A549 (cell line): ENCODE measurements around the gene ATP8B4. TPM values are rescaled to one million over a fixed set of nuclear protein-coding genes. Genes with fewer than 3 reads are reported as not detected.

Experiments
- ATAC-seq, 2 experiments: fragments of 200-7000 bp in 1 of 2; fragments of >200 bp in 1 of 2; cut with Nextera tagmentation in 1 of 2; cut with Tn5 transposase in 1 of 2; 3 replicates each; pipeline versions ENCODE4 v1.8.0 to v1.9.1; 2018 to 2020; ENCODE audit warnings: mild to moderate bottlenecking in 1 of 2, moderate library complexity in 1 of 2
- CTCF ChIA-PET: fragments of 300-600 bp; sonication (Branson Sonifier 250); formaldehyde crosslinking; extraction: SDS; loops from one replicate; lab custom pipeline; 2021; ENCODE audit warnings: antibody characterized with exemption, inconsistent platforms; lab: Yijun Ruan, JAX
- POLR2A ChIA-PET: fragments of 350-600 bp; formaldehyde crosslinking; extraction: SDS; loops from one replicate; lab custom pipeline; 2021; ENCODE audit warnings: antibody characterized with exemption, inconsistent platforms; lab: Yijun Ruan, JAX
- DNase-seq, 2 experiments: peaks; one replicate each; pipeline versions ENCODE4 v3.0.0 to v3.0.0-alpha.2; 2011 to 2016; ENCODE audit warnings: low read depth in 1 of 2, low spot score in 1 of 2
- FAIRE-seq: peaks from 2 replicates; lab custom pipeline; 2011; peaks lifted over from hg19 to GRCh38; lab: Jason Lieb, UNC
- H3K27ac ChIP-seq, 2 experiments: fragments of >200 bp; sonication (Bioruptor Twin); formaldehyde crosslinking; 3 replicates each; pipeline ENCODE4 v1.5.1; 2016 to 2017
- H3K4me1 ChIP-seq: fragments of >200 bp; sonication (Bioruptor Twin); formaldehyde crosslinking; 3 replicates; pipeline ENCODE4 v1.6.1; 2016
- H3K4me2 ChIP-seq: fragments of >200 bp; sonication (Bioruptor Twin); formaldehyde crosslinking; 3 replicates; pipeline ENCODE4 v1.6.1; 2016
- H3K4me3 ChIP-seq: fragments of >200 bp; sonication (Bioruptor Twin); formaldehyde crosslinking; 3 replicates; pipeline ENCODE4 v1.5.1; 2016
- H3K9me3 ChIP-seq: fragments of >200 bp; sonication (Bioruptor Twin); formaldehyde crosslinking; 3 replicates; pipeline ENCODE4 v1.6.1; 2016
- BHLHE40 ChIP-seq: IDR thresholded peaks from 2 replicates; pipeline ENCODE4 v1.6.1; 2012; ENCODE audit warnings: low read depth, low read length, inconsistent platforms
- CBX8 ChIP-seq: fragments of 200-600 bp; sonication (generic); IDR thresholded peaks from 2 replicates; pipeline ENCODE4 v1.6.1; 2016
- CEBPB ChIP-seq, 2 experiments: fragments of >200 bp in 1 of 2; sonication (Bioruptor Twin) in 1 of 2; formaldehyde crosslinking in 1 of 2; IDR thresholded peaks; 2 replicates each; pipeline ENCODE4 v1.6.1; 2012 to 2016
- CHD2 ChIP-seq: fragments of 150-350 bp; IDR thresholded peaks from 2 replicates; pipeline ENCODE4 v1.6.1; 2014; ENCODE audit warnings: low read length; ENCODE audit not compliant: partially characterized antibody
- EHMT2 ChIP-seq: fragments of 200-600 bp; sonication (generic); IDR thresholded peaks from 2 replicates; pipeline ENCODE4 v1.6.1; 2016; ENCODE audit warnings: antibody characterized with exemption, low read depth, mild to moderate bottlenecking, moderate library complexity
- GATA3 ChIP-seq: IDR thresholded peaks from 2 replicates; pipeline ENCODE4 v1.6.1; 2012; ENCODE audit warnings: borderline replicate concordance
- HEYL ChIP-seq: fragments of 250-450 bp; sonication (Bioruptor Pico); IDR thresholded peaks from 2 replicates; pipeline ENCODE4 v1.8.0; 2021; ENCODE audit warnings: mild to moderate bottlenecking, moderate library complexity
- HOXB5 ChIP-seq: fragments of 250-450 bp; sonication (Bioruptor Pico); IDR thresholded peaks from 2 replicates; pipeline ENCODE4 v1.5.0; 2020; ENCODE audit warnings: mild to moderate bottlenecking, moderate library complexity
- JUN ChIP-seq, 2 experiments: fragments of >200 bp; sonication (Bioruptor Twin); formaldehyde crosslinking; IDR thresholded peaks; 2 replicates in 1 of 2; 3 replicates in 1 of 2; pipeline ENCODE4 v1.6.1; 2016 to 2017
- JUNB ChIP-seq: fragments of >200 bp; sonication (Bioruptor Twin); formaldehyde crosslinking; IDR thresholded peaks from 2 replicates; pipeline ENCODE4 v1.6.1; 2016
- KDM5A ChIP-seq: fragments of 200-600 bp; sonication (generic); IDR thresholded peaks from 2 replicates; pipeline ENCODE4 v1.6.1; 2016; ENCODE audit warnings: antibody characterized with exemption, mild to moderate bottlenecking
- MAFK ChIP-seq: fragments of 450-650 bp; IDR thresholded peaks from 2 replicates; pipeline ENCODE4 v1.6.1; 2014; ENCODE audit not compliant: partially characterized antibody
- PHF8 ChIP-seq: fragments of 200-600 bp; sonication (generic); IDR thresholded peaks from 2 replicates; pipeline ENCODE4 v1.6.1; 2016; ENCODE audit warnings: low read depth, mild to moderate bottlenecking, antibody characterized with exemption, moderate library complexity, borderline replicate concordance
- RAD21 ChIP-seq, 2 experiments: fragments of >200 bp in 1 of 2; sonication (Bioruptor Twin) in 1 of 2; formaldehyde crosslinking in 1 of 2; IDR thresholded peaks in 1 of 2; conservative IDR thresholded peaks in 1 of 2; 2 replicates in 1 of 2; 3 replicates in 1 of 2; pipeline ENCODE4 v1.6.1; 2012 to 2018; ENCODE audit warnings: inconsistent platforms in 1 of 2
- RCOR1 ChIP-seq: fragments of 150-350 bp; IDR thresholded peaks from 2 replicates; pipeline ENCODE4 v1.6.1; 2014; ENCODE audit warnings: antibody characterized with exemption, low read length, low read depth
- RNF2 ChIP-seq: fragments of 200-600 bp; sonication (generic); IDR thresholded peaks from 2 replicates; pipeline ENCODE4 v1.6.1; 2016; ENCODE audit warnings: low read depth, mild to moderate bottlenecking, antibody characterized with exemption, moderate library complexity, borderline replicate concordance
- SMC3 ChIP-seq: fragments of >200 bp; sonication (Bioruptor Twin); formaldehyde crosslinking; IDR thresholded peaks from 3 replicates; pipeline ENCODE4 v1.6.1; 2018; ENCODE audit warnings: inconsistent platforms
- SREBF2 ChIP-seq: fragments of 450-650 bp; IDR thresholded peaks from 2 replicates; pipeline ENCODE4 v1.6.1; 2014; ENCODE audit warnings: mild to moderate bottlenecking, moderate library complexity
- ZFP36 ChIP-seq: fragments of 450-650 bp; IDR thresholded peaks from 2 replicates; pipeline ENCODE4 v1.6.1; 2014; ENCODE audit warnings: borderline replicate concordance; ENCODE audit not compliant: partially characterized antibody
- WGBS: methylation state at CpG from one replicate; pipeline ENCODE4 v1.1.6; 2017; ENCODE audit errors: missing lambda C conversion rate; 5-methylcytosine and 5-hydroxymethylcytosine counted together
- polyA plus RNA-seq, 4 experiments: library from polyadenylated mRNA; depleted of rRNA in 3 of 4; stranded (reverse); fragments of >200 nt; fragmentation: RNase III in 1 of 4; extraction: RNeasy Plus Mini Kit Qiagen cat#74134 plus additional on column Dnase treatment in 1 of 4; gene quantifications; 2 replicates in 3 of 4; 3 replicates in 1 of 4; pipeline ENCODE4 v1.2.3, GENCODE V29; 2011 to 2017
- TF ChIP-seq, protein P1 (sequence below): IDR thresholded peaks from 2 replicates; pipeline ENCODE4 v1.6.1; 2012; ENCODE audit warnings: low read depth, borderline replicate concordance
- TF ChIP-seq, protein P2 (sequence below): IDR thresholded peaks from 2 replicates; pipeline ENCODE4 v1.6.1; 2012
- TF ChIP-seq, protein P3 (sequence below): fragments of 200-600 bp; sonication (generic); IDR thresholded peaks from 2 replicates; pipeline ENCODE4 v1.6.1; 2016; ENCODE audit warnings: antibody characterized with exemption, mild to moderate bottlenecking, moderate library complexity
- TF ChIP-seq, protein P4 (sequence below): fragments of 450-650 bp; IDR thresholded peaks from 2 replicates; pipeline ENCODE4 v1.6.1; 2014; ENCODE audit warnings: antibody characterized with exemption
- TF ChIP-seq, protein P5 (sequence below): fragments of >200 bp; sonication (Bioruptor Twin); formaldehyde crosslinking; IDR thresholded peaks from 3 replicates; pipeline ENCODE4 v1.6.1; 2016
- TF ChIP-seq, protein P6 (sequence below): IDR thresholded peaks from 2 replicates; pipeline ENCODE4 v1.6.1; 2012

The ATP8B4 gene
- polyA plus RNA-seq, 2 of the 4 experiments (the other 2 are of a cell fraction), result 0.88 to 1.7 TPM

DNA sequence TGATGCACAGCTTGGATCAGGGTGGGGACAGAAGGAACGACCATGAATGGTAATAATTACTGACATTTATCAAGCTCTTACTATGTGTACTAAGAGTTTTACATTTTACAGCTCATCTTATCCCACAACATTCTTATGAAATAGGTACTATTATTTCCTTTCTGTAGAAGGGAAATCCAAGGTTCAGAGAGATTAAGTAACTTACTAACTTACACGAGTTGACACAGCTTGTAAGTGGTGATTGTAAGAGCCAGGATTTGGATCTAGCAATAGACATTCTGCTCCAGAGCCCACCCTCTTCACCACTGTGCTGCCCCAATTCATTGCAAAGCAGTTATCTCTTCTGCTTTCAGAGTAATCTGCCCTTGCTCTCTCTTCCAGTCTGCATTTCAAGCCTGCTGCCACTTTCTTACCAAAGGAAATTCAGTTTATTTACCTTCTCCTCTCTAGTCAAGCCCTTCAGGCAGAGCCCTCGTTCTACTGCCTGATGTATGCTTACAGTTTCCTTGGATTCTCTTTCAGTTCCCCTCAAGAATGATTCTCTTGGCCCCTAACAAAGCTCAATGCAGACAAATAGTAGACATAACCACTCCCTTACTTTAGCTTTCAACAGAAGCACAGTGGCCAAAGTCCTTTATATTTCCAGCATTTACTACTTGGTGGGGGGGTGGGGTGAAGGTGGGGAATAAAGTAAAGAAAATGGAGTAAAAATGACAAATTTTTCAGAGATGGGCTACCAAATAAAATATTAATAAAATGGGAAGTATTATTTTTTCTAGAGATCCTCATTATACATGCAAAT lies 65.8 kb downstream of the ATP8B4 start:
- no peak overlapping the region for H3K4me3 ChIP-seq
- no peak for ATAC-seq
- 23% methylated on average over 3 of the region's 3 CpGs for WGBS
- ChIA-PET POLR2A (no interaction called here), CTCF (interaction anchor here (1.4 to 5.8 kb wide), 10 partner anchors 9 to 1192 kb away, joined by 3 to 41 read pairs (median 18); no protein-coding TSS in a partner anchor)
- FAIRE-seq, result no peak
- TF ChIP-seq ZFP36 (no peak), EHMT2 (no peak), HOXB5 (CRISPR knock-in tag) (no peak), PHF8 (no peak), RAD21 (conservative IDR thresholded peaks at IDR 0.05 in 1 of 2, IDR thresholded peaks at IDR 0.05 in 1 of 2) (no peak), RNF2 (no peak), GATA3 (no peak), KDM5A (no peak), BHLHE40 (no peak), CEBPB (IDR thresholded peaks at IDR 0.05) (no peak), CHD2 (no peak), SREBF2 (no peak)
- TF ChIP-seq, protein P1, sequence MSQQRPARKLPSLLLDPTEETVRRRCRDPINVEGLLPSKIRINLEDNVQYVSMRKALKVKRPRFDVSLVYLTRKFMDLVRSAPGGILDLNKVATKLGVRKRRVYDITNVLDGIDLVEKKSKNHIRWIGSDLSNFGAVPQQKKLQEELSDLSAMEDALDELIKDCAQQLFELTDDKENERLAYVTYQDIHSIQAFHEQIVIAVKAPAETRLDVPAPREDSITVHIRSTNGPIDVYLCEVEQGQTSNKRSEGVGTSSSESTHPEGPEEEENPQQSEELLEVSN, result no peak
- TF ChIP-seq, protein P2, sequence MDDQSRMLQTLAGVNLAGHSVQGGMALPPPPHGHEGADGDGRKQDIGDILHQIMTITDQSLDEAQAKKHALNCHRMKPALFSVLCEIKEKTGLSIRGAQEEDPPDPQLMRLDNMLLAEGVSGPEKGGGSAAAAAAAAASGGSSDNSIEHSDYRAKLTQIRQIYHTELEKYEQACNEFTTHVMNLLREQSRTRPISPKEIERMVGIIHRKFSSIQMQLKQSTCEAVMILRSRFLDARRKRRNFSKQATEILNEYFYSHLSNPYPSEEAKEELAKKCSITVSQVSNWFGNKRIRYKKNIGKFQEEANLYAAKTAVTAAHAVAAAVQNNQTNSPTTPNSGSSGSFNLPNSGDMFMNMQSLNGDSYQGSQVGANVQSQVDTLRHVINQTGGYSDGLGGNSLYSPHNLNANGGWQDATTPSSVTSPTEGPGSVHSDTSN, result no peak
- TF ChIP-seq, protein P3, sequence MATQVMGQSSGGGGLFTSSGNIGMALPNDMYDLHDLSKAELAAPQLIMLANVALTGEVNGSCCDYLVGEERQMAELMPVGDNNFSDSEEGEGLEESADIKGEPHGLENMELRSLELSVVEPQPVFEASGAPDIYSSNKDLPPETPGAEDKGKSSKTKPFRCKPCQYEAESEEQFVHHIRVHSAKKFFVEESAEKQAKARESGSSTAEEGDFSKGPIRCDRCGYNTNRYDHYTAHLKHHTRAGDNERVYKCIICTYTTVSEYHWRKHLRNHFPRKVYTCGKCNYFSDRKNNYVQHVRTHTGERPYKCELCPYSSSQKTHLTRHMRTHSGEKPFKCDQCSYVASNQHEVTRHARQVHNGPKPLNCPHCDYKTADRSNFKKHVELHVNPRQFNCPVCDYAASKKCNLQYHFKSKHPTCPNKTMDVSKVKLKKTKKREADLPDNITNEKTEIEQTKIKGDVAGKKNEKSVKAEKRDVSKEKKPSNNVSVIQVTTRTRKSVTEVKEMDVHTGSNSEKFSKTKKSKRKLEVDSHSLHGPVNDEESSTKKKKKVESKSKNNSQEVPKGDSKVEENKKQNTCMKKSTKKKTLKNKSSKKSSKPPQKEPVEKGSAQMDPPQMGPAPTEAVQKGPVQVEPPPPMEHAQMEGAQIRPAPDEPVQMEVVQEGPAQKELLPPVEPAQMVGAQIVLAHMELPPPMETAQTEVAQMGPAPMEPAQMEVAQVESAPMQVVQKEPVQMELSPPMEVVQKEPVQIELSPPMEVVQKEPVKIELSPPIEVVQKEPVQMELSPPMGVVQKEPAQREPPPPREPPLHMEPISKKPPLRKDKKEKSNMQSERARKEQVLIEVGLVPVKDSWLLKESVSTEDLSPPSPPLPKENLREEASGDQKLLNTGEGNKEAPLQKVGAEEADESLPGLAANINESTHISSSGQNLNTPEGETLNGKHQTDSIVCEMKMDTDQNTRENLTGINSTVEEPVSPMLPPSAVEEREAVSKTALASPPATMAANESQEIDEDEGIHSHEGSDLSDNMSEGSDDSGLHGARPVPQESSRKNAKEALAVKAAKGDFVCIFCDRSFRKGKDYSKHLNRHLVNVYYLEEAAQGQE, result no peak
- TF ChIP-seq, protein P4, sequence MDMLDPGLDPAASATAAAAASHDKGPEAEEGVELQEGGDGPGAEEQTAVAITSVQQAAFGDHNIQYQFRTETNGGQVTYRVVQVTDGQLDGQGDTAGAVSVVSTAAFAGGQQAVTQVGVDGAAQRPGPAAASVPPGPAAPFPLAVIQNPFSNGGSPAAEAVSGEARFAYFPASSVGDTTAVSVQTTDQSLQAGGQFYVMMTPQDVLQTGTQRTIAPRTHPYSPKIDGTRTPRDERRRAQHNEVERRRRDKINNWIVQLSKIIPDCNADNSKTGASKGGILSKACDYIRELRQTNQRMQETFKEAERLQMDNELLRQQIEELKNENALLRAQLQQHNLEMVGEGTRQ, result no peak
- no peak for DNase-seq
- no peak overlapping the region for H3K4me2 ChIP-seq
- no peaks in the 10 kb centered on the region for H3K9me3 ChIP-seq
- H3K27ac ChIP-seq, result peak overlapping the region; percentile 3 to 59; a peak in 3 of 6 replicates
- peaks cover 25% of the 10 kb centered on the region for H3K4me1 ChIP-seq

DNA sequence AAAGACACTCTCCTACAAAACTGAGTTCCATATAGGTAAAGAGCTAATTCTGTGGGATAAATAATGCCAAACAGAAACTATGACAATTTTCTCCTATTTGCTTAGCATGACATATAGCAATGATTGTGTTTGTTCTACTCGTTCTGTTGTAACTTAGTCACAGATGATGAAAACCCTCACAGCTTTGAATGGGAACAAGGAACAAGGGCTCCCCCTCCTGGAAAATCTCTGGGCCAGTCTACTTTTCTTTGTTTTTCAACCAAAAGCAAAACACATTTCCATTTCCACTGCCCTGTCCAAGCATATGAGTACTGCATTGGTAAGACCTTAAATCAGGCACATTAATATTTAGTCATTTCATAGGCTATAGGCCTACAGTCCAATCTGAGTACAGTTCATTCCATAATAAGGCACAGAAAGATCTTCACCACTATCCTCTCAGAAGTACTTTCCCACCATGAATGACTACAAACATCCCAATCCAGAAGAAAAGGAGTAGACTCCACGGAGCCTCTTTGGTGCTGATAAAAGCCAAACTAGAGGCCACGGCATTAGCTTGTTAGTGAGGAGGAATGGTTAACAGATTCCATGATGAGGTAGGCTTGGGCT lies 67.1 kb downstream of the ATP8B4 start:
- peak; percentile 90 to 95 for ATAC-seq
- peaks cover 21% of the 10 kb centered on the region for H3K4me1 ChIP-seq
- no peaks in the 10 kb centered on the region for H3K9me3 ChIP-seq
- WGBS, result 17% methylated on average over 3 of the region's 3 CpGs
- ChIA-PET CTCF (interaction anchor here (0.6 to 5.8 kb wide), 44 partner anchors 8 to 1212 kb away, joined by 3 to 41 read pairs (median 3); no protein-coding TSS in a partner anchor), POLR2A (interaction anchor here (0.6 to 1.1 kb wide), 3 partner anchors 219 to 882 kb away, joined by 3 read pairs; no protein-coding TSS in a partner anchor)
- peak overlapping the region; percentile 65 for H3K4me2 ChIP-seq
- peak; percentile 96 for FAIRE-seq
- peak overlapping the region; percentile 61 to 77 for H3K27ac ChIP-seq
- no peak overlapping the region; the same call in 2 of the 3 replicates for H3K4me3 ChIP-seq
- peak; percentile 49 to 87 for DNase-seq
- TF ChIP-seq RAD21 (conservative IDR thresholded peaks at IDR 0.05 in 1 of 2, IDR thresholded peaks at IDR 0.05 in 1 of 2) (peak; percentile 98 to 99), JUN (IDR thresholded peaks at IDR 0.05) (peak in 1 of 2 experiments; percentile 36; a peak in 2 of 5 replicates), MAFK (no peak), HEYL (CRISPR knock-in tag) (no peak), RCOR1 (no peak), GATA3 (peak; percentile 64; the same call in 1 of the 2 replicates), JUNB (peak; percentile 65; the same call in 1 of the 2 replicates), SMC3 (peak; percentile 98), CBX8 (no peak)
- TF ChIP-seq, protein P5, sequence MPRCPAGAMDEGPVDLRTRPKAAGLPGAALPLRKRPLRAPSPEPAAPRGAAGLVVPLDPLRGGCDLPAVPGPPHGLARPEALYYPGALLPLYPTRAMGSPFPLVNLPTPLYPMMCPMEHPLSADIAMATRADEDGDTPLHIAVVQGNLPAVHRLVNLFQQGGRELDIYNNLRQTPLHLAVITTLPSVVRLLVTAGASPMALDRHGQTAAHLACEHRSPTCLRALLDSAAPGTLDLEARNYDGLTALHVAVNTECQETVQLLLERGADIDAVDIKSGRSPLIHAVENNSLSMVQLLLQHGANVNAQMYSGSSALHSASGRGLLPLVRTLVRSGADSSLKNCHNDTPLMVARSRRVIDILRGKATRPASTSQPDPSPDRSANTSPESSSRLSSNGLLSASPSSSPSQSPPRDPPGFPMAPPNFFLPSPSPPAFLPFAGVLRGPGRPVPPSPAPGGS, result 0 out of 3 replicates have a peak, but pooled peaks have one; percentile 38
- TF ChIP-seq, protein P2, result 0 out of 2 replicates have a peak, but pooled peaks have one; percentile 29
- TF ChIP-seq, protein P6, sequence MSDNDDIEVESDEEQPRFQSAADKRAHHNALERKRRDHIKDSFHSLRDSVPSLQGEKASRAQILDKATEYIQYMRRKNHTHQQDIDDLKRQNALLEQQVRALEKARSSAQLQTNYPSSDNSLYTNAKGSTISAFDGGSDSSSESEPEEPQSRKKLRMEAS, result no peak
